MG63 (cell line): Measurements from ENCODE around the gene CAPG. TPM values are rescaled to one million over a fixed set of nuclear protein-coding genes. Genes with fewer than 3 reads are reported as not detected.

ENCODE experiments used
- DNase-seq: peaks from one replicate; pipeline ENCODE4 v3.0.0-alpha.2; 2020
- H3K27me3 ChIP-seq: fragments of 250-450 bp; sonication (Bioruptor Pico); 2 replicates; pipeline ENCODE4 v1.5.1; 2020; ENCODE audit warnings: mild to moderate bottlenecking, moderate library complexity
- H3K36me3 ChIP-seq: fragments of 250-450 bp; sonication (Bioruptor Pico); 2 replicates; pipeline ENCODE4 v1.5.1; 2020; ENCODE audit warnings: mild to moderate bottlenecking, moderate library complexity
- H3K4me3 ChIP-seq: fragments of 250-450 bp; sonication (Bioruptor Pico); 2 replicates; pipeline ENCODE4 v1.5.1; 2020; ENCODE audit warnings: mild to moderate bottlenecking, moderate library complexity
- H3K9me3 ChIP-seq: fragments of 250-450 bp; sonication (Bioruptor Pico); 2 replicates; pipeline ENCODE4 v1.5.1; 2020; ENCODE audit warnings: mild to moderate bottlenecking, moderate library complexity
- total RNA-seq: library from RNA; depleted of rRNA; stranded (reverse); fragments of >200 nt; shearing (Covaris generic); gene quantifications from 2 replicates; pipeline ENCODE4 v1.2.3, GENCODE V29; 2014; ENCODE audit warnings: low replicate concordance

The CAPG gene
- total RNA-seq, 1 experiment from 2014 or later = 538 TPM

GRCh38 chr2:85413592-85414420, 3.6 kb upstream of the CAPG start:
- Histone ChIP-seq H3K9me3 (no peaks in the 10 kb centered on the region), H3K4me3 (peak overlapping the region; percentile 58), H3K36me3 (no peaks in the 10 kb centered on the region; the same call in 1 of the 2 replicates), H3K27me3 (no peaks in the 10 kb centered on the region)
- peak; percentile 82 for DNase-seq

- Histone ChIP-seq H3K4me3 (no peak overlapping the region), H3K36me3 (peaks cover 15% of the 10 kb centered on the region), H3K27me3 (no peaks in the 10 kb centered on the region), H3K9me3 (no peaks in the 10 kb centered on the region)
- no peak for DNase-seq
Measured at GRCh38 chr2:85411405-85411748, 1.2 kb upstream of the CAPG start.

- H3K27me3 ChIP-seq = no peaks in the 10 kb centered on the region
- H3K4me3 ChIP-seq = peak overlapping the region; percentile 54
- no peaks in the 10 kb centered on the region for H3K9me3 ChIP-seq
- peaks cover 15% of the 10 kb centered on the region for H3K36me3 ChIP-seq
- DNase-seq = peak; percentile 80
Measured at GRCh38 chr2:85410584-85411404, 628 bp upstream of the CAPG start.

- DNase-seq = peak; percentile 92
- Histone ChIP-seq H3K9me3 (peaks cover 10% of the 10 kb centered on the region), H3K36me3 (peaks cover 47% of the 10 kb centered on the region), H3K4me3 (peak overlapping the region; percentile 10), H3K27me3 (no peaks in the 10 kb centered on the region)
Measured at GRCh38 chr2:85405201-85406059, 4.7 kb downstream of the CAPG start.

GRCh38 chr2:85401844-85402243, 8.3 kb downstream of the CAPG start:
- no peak for DNase-seq
- peaks cover 62% of the 10 kb centered on the region for H3K36me3 ChIP-seq
- H3K9me3 ChIP-seq = peaks cover 10% of the 10 kb centered on the region
- H3K27me3 ChIP-seq = no peaks in the 10 kb centered on the region
- H3K4me3 ChIP-seq = no peak overlapping the region

- H3K9me3 ChIP-seq = peaks cover 10% of the 10 kb centered on the region
- no peak overlapping the region for H3K4me3 ChIP-seq
- H3K36me3 ChIP-seq = peaks cover 66% of the 10 kb centered on the region
- no peak for DNase-seq
- H3K27me3 ChIP-seq = no peaks in the 10 kb centered on the region
Measured at GRCh38 chr2:85401464-85401805, 8.7 kb downstream of the CAPG start.

GRCh38 chr2:85400541-85401463, 9.4 kb downstream of the CAPG start:
- Histone ChIP-seq H3K27me3 (no peaks in the 10 kb centered on the region), H3K36me3 (peaks cover 67% of the 10 kb centered on the region), H3K9me3 (peaks cover 10% of the 10 kb centered on the region), H3K4me3 (no peak overlapping the region)
- no peak for DNase-seq

- Histone ChIP-seq H3K27me3 (no peaks in the 10 kb centered on the region), H3K9me3 (peaks cover 10% of the 10 kb centered on the region), H3K4me3 (no peak overlapping the region), H3K36me3 (peaks cover 74% of the 10 kb centered on the region)
- DNase-seq = no peak
Measured at GRCh38 chr2:85400023-85400422, 10.1 kb downstream of the CAPG start.

- no peak for DNase-seq
- H3K27me3 ChIP-seq = no peaks in the 10 kb centered on the region
- no peak overlapping the region for H3K4me3 ChIP-seq
- H3K36me3 ChIP-seq = peaks cover 77% of the 10 kb centered on the region
- peaks cover 7% of the 10 kb centered on the region for H3K9me3 ChIP-seq
Measured at GRCh38 chr2:85399183-85399455, 11.0 kb downstream of the CAPG start.

GRCh38 chr2:85398426-85399182, 11.6 kb downstream of the CAPG start:
- Histone ChIP-seq H3K27me3 (no peaks in the 10 kb centered on the region), H3K4me3 (no peak overlapping the region), H3K36me3 (peaks cover 76% of the 10 kb centered on the region), H3K9me3 (peaks cover 2% of the 10 kb centered on the region)
- DNase-seq = no peak

- H3K4me3 ChIP-seq = no peak overlapping the region
- H3K27me3 ChIP-seq = no peaks in the 10 kb centered on the region
- peaks cover 80% of the 10 kb centered on the region for H3K36me3 ChIP-seq
- no peaks in the 10 kb centered on the region for H3K9me3 ChIP-seq
- no peak for DNase-seq
Measured at GRCh38 chr2:85397925-85398331, 12.2 kb downstream of the CAPG start.

- peaks cover 84% of the 10 kb centered on the region for H3K36me3 ChIP-seq
- no peak overlapping the region for H3K4me3 ChIP-seq
- no peak for DNase-seq
- H3K9me3 ChIP-seq = no peaks in the 10 kb centered on the region
- no peaks in the 10 kb centered on the region for H3K27me3 ChIP-seq
Measured at GRCh38 chr2:85396531-85397470, 13.4 kb downstream of the CAPG start.

- Histone ChIP-seq H3K4me3 (no peak overlapping the region), H3K9me3 (no peaks in the 10 kb centered on the region), H3K27me3 (no peaks in the 10 kb centered on the region), H3K36me3 (peaks cover 84% of the 10 kb centered on the region)
- no peak for DNase-seq
Measured at GRCh38 chr2:85395912-85396475, 14.2 kb downstream of the CAPG start.

GRCh38 chr2:85394976-85395375, 15.2 kb downstream of the CAPG start:
- DNase-seq = no peak
- peaks cover 84% of the 10 kb centered on the region for H3K36me3 ChIP-seq
- H3K27me3 ChIP-seq = no peaks in the 10 kb centered on the region
- H3K4me3 ChIP-seq = no peak overlapping the region
- H3K9me3 ChIP-seq = no peaks in the 10 kb centered on the region
